Measurements from ENCODE around the gene MRPS11.

The MRPS11 gene

DNA sequence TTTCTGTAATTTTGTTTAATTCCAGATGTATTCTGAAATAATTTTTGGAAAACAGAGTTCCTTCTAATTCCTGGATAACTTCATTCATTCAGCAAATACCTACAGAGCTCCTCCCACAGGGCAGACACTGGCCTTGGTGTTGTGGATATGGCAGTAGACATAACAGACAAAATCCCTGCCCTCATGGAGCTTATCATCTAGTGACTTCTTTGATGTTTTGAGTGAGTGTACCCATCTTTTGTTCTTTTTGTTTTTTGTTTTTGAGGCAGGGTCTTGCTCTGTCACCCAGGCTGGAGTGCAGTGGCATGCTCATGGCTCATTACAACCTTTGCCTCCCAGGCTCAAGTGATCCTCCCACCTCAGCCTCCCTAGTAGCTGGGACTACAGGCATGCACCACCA, 57.9 kb downstream of the MRPS11 start:
- no peak for TF ChIP-seq ISL1 (CRISPR knock-in tag; IDR thresholded peaks at IDR 0.05)
- no peak for TF ChIP-seq ZFP3 (CRISPR knock-in tag; IDR thresholded peaks at IDR 0.05)
- no peak for TF ChIP-seq ZNF8 (CRISPR knock-in tag; IDR thresholded peaks at IDR 0.05)
- no peak for TF ChIP-seq BACH2 (CRISPR knock-in tag; IDR thresholded peaks at IDR 0.05; ENCODE audit: borderline replicate concordance)
- TF ChIP-seq TOX (CRISPR knock-in tag; IDR thresholded peaks at IDR 0.05; ENCODE audit: borderline replicate concordance) = no peak
- TF ChIP-seq SNAI2 (CRISPR knock-in tag; IDR thresholded peaks at IDR 0.05) = no peak
- no peak for TF ChIP-seq OSR1 (CRISPR knock-in tag; IDR thresholded peaks at IDR 0.05)
- no peak for TF ChIP-seq GLIS3 (CRISPR knock-in tag; IDR thresholded peaks at IDR 0.05)
- TF ChIP-seq, protein P1, sequence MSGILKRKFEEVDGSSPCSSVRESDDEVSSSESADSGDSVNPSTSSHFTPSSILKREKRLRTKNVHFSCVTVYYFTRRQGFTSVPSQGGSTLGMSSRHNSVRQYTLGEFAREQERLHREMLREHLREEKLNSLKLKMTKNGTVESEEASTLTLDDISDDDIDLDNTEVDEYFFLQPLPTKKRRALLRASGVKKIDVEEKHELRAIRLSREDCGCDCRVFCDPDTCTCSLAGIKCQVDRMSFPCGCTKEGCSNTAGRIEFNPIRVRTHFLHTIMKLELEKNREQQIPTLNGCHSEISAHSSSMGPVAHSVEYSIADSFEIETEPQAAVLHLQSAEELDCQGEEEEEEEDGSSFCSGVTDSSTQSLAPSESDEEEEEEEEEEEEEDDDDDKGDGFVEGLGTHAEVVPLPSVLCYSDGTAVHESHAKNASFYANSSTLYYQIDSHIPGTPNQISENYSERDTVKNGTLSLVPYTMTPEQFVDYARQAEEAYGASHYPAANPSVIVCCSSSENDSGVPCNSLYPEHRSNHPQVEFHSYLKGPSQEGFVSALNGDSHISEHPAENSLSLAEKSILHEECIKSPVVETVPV (CRISPR knock-in tag; IDR thresholded peaks at IDR 0.05) = no peak
- no peak for TF ChIP-seq ZFP30 (CRISPR knock-in tag; IDR thresholded peaks at IDR 0.05)
- no peak for ATAC-seq

DNA sequence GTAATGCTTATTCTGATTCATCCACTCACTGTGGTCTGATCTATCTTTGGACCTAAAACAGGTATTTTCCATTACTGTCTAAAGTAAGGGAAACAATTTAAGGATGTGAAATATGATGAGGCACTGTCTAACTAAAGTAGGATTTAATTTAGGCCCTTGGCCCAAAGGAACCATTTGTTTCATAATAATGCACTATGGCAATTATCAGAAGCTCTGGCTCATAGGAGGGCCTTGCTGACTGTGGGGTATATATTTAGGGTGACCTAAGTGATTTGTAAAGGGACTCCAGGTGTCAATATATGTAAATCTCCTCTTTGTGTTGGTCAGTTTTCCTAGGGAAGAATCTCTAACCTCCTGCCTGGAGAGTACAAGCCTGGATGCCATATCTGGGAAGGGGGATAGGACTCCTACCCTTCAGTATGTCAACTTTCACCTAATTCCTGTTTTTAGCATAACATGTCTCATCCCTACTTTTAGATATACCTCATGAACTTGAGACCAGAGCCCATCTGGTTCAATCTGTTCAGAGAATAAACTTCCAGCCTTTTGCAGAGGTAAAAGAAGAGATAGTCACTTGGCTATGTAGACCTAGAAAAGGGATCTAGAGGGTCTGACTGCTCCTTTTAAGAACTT, 58.9 kb downstream of the MRPS11 start:
- ATAC-seq = no peak
- TF ChIP-seq ZFP3 (CRISPR knock-in tag; IDR thresholded peaks at IDR 0.05) (no peak), ISL1 (CRISPR knock-in tag; IDR thresholded peaks at IDR 0.05) (peak; percentile 68)

DNA sequence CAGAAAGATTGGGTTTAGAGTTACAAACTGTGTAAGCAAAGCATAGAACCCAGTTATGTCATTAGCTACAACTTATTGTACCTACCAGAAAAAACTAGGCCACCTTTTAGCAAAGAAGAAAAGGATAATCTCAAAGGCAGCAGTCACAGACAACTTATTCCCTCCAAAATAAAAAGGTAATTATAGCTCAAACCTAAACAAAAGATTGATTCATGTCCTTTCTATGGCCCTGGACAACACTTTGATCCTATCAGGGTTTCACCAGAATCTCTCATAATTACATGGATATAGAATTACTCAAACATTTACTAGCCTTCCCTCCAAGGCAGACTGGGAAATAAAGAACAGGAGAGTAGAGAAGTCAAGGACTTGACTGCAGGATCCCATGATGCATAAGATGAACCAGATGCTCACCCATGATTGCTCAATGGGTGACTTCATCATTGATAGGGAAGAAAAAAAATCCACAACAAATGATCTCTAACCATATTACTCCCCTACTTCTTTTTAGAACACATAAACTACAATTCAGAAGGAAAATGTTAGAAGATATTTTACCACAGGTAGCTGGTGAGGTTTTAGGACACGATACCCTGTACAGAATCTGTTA, 61.6 kb downstream of the MRPS11 start:
- no peak for ATAC-seq
- TF ChIP-seq, protein P2, sequence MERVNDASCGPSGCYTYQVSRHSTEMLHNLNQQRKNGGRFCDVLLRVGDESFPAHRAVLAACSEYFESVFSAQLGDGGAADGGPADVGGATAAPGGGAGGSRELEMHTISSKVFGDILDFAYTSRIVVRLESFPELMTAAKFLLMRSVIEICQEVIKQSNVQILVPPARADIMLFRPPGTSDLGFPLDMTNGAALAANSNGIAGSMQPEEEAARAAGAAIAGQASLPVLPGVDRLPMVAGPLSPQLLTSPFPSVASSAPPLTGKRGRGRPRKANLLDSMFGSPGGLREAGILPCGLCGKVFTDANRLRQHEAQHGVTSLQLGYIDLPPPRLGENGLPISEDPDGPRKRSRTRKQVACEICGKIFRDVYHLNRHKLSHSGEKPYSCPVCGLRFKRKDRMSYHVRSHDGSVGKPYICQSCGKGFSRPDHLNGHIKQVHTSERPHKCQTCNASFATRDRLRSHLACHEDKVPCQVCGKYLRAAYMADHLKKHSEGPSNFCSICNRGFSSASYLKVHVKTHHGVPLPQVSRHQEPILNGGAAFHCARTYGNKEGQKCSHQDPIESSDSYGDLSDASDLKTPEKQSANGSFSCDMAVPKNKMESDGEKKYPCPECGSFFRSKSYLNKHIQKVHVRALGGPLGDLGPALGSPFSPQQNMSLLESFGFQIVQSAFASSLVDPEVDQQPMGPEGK (CRISPR knock-in tag; IDR thresholded peaks at IDR 0.05; ENCODE audit: borderline replicate concordance) = no peak
- TF ChIP-seq, protein P3, sequence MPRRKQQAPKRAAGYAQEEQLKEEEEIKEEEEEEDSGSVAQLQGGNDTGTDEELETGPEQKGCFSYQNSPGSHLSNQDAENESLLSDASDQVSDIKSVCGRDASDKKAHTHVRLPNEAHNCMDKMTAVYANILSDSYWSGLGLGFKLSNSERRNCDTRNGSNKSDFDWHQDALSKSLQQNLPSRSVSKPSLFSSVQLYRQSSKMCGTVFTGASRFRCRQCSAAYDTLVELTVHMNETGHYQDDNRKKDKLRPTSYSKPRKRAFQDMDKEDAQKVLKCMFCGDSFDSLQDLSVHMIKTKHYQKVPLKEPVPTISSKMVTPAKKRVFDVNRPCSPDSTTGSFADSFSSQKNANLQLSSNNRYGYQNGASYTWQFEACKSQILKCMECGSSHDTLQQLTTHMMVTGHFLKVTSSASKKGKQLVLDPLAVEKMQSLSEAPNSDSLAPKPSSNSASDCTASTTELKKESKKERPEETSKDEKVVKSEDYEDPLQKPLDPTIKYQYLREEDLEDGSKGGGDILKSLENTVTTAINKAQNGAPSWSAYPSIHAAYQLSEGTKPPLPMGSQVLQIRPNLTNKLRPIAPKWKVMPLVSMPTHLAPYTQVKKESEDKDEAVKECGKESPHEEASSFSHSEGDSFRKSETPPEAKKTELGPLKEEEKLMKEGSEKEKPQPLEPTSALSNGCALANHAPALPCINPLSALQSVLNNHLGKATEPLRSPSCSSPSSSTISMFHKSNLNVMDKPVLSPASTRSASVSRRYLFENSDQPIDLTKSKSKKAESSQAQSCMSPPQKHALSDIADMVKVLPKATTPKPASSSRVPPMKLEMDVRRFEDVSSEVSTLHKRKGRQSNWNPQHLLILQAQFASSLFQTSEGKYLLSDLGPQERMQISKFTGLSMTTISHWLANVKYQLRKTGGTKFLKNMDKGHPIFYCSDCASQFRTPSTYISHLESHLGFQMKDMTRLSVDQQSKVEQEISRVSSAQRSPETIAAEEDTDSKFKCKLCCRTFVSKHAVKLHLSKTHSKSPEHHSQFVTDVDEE (CRISPR knock-in tag; IDR thresholded peaks at IDR 0.05) = no peak
- TF ChIP-seq ZNF8 (CRISPR knock-in tag; IDR thresholded peaks at IDR 0.05) (no peak), ISL1 (CRISPR knock-in tag; IDR thresholded peaks at IDR 0.05) (no peak), ZNF70 (CRISPR knock-in tag; IDR thresholded peaks at IDR 0.05) (no peak), ZFP30 (CRISPR knock-in tag; IDR thresholded peaks at IDR 0.05) (no peak), SNAI2 (CRISPR knock-in tag; IDR thresholded peaks at IDR 0.05) (no peak), TOX (CRISPR knock-in tag; IDR thresholded peaks at IDR 0.05; ENCODE audit: borderline replicate concordance) (no peak), BACH2 (CRISPR knock-in tag; IDR thresholded peaks at IDR 0.05; ENCODE audit: borderline replicate concordance) (no peak), ZNF565 (CRISPR knock-in tag; conservative IDR thresholded peaks at IDR 0.05; ENCODE audit: low read depth) (no peak), TCF4 (CRISPR knock-in tag; IDR thresholded peaks at IDR 0.05; ENCODE audit: borderline replicate concordance) (no peak), ARNTL (CRISPR knock-in tag; IDR thresholded peaks at IDR 0.05; ENCODE audit: borderline replicate concordance, low read depth) (no peak), RARB (CRISPR knock-in tag; IDR thresholded peaks at IDR 0.05) (no peak), ESRRG (CRISPR knock-in tag; IDR thresholded peaks at IDR 0.05) (no peak)
- TF ChIP-seq, protein P4, sequence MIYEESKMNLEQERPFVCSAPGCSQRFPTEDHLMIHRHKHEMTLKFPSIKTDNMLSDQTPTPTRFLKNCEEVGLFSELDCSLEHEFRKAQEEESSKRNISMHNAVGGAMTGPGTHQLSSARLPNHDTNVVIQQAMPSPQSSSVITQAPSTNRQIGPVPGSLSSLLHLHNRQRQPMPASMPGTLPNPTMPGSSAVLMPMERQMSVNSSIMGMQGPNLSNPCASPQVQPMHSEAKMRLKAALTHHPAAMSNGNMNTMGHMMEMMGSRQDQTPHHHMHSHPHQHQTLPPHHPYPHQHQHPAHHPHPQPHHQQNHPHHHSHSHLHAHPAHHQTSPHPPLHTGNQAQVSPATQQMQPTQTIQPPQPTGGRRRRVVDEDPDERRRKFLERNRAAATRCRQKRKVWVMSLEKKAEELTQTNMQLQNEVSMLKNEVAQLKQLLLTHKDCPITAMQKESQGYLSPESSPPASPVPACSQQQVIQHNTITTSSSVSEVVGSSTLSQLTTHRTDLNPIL (CRISPR knock-in tag; IDR thresholded peaks at IDR 0.05; ENCODE audit: low read depth) = no peak
